Body of pancreas (tissue), 4 donors: ENCODE results near the gene TSPAN31. TPM values are rescaled to one million over a fixed set of nuclear protein-coding genes. Genes with fewer than 3 reads are reported as not detected.

ENCODE experiments used
- microRNA-seq, 2 donors: library from miRNA; unstranded; fragments of <30 nt; microRNA quantifications; one replicate each; pipeline ENCODE4, GENCODE V29; 2016; ENCODE audit warnings: borderline number of aligned reads in 2 of 2, borderline replicate concordance in 2 of 2
- total RNA-seq, 2 donors: library from RNA; depleted of rRNA; stranded (reverse); fragments of >200 nt; gene quantifications; one replicate each; pipeline ENCODE4 v1.1.0, GENCODE V29; 2016

Gene TSPAN31
- total RNA-seq, 2 donors from 2014 or later, result 33.7 to 36.9 TPM

Small RNAs within 50 kb of the gene (microRNA-seq; reads per million reads assigned to microRNA genes)
- gene MIR6759, result 0 reads per million in 2 donors

Other genes starting within 250 kb of the TSPAN31 start
- gene DDIT3, start 224.5 kb upstream of the TSPAN31 start, total RNA-seq, result 10 to 100 TPM in 1 of 2 donors, 1 to 10 TPM in 1; 7.3 to 12.7 TPM
- gene MBD6, start 222.2 kb upstream of the TSPAN31 start, total RNA-seq, result 10 to 100 TPM; 22.7 to 30.6 TPM
- gene DCTN2, start 197.8 kb upstream of the TSPAN31 start, total RNA-seq, result 10 to 100 TPM; 80.1 to 89.2 TPM
- gene KIF5A, start 195.0 kb upstream of the TSPAN31 start, total RNA-seq, result 1 to 10 TPM in 1 of 2 donors, under 1 TPM in 1; 0.33 to 1.3 TPM
- 10 to 100 TPM; 12.2 to 48.0 TPM for gene PIP4K2C, start 153.8 kb upstream of the TSPAN31 start, total RNA-seq
- 10 to 100 TPM in 1 of 2 donors, 1 to 10 TPM in 1; 4.6 to 12.2 TPM for gene DTX3, start 140.2 kb upstream of the TSPAN31 start, total RNA-seq
- gene ARHGEF25, start 133.6 kb upstream of the TSPAN31 start, total RNA-seq, result 10 to 100 TPM; 10.1 to 10.9 TPM
- gene B4GALNT1, start 111.8 kb upstream of the TSPAN31 start, total RNA-seq, result under 1 TPM in 1 of 2 donors, not detected in 1; 0.78 TPM
- gene OS9, start 50.9 kb upstream of the TSPAN31 start, total RNA-seq, result 100 to 1,000 TPM; 167 to 213 TPM
- 1 to 10 TPM in 1 of 2 donors, under 1 TPM in 1; 0.33 to 1.0 TPM for gene AGAP2, start 6.3 kb upstream of the TSPAN31 start, total RNA-seq
- 10 to 100 TPM; 27.0 to 81.2 TPM for gene CDK4, start 7.3 kb downstream of the TSPAN31 start, total RNA-seq
- gene MARCHF9, start 10.1 kb downstream of the TSPAN31 start, total RNA-seq, result 1 to 10 TPM; 5.2 to 9.9 TPM
- gene CYP27B1, start 22.0 kb downstream of the TSPAN31 start, total RNA-seq, result 1 to 10 TPM; 2.6 to 3.6 TPM
- gene METTL1, start 27.1 kb downstream of the TSPAN31 start, total RNA-seq, result 10 to 100 TPM; 16.1 to 23.1 TPM
- gene EEF1AKMT3, start 27.6 kb downstream of the TSPAN31 start, total RNA-seq, result 10 to 100 TPM; 11.2 to 15.0 TPM
- gene TSFM, start 37.7 kb downstream of the TSPAN31 start, total RNA-seq, result 10 to 100 TPM in 1 of 2 donors, 1 to 10 TPM in 1; 9.2 to 18.4 TPM
- 10 to 100 TPM in 1 of 2 donors, 1 to 10 TPM in 1; 2.0 to 14.8 TPM for gene AVIL, start 73.7 kb downstream of the TSPAN31 start, total RNA-seq
- gene CTDSP2, start 101.7 kb downstream of the TSPAN31 start, total RNA-seq, result 100 to 1,000 TPM in 1 of 2 donors, 10 to 100 TPM in 1; 82.1 to 125 TPM
- gene ATP23, start 196.5 kb downstream of the TSPAN31 start, total RNA-seq, result 1 to 10 TPM; 3.6 to 5.4 TPM